SK-N-SH treated with all-trans-retinoic acid at 6 μM for 48 hours (cell line): ENCODE measurements around the gene CAPN13.

Experiments used
- CREB5 ChIP-seq: fragments of 250-450 bp; sonication (Bioruptor Pico); IDR thresholded peaks from 2 replicates; pipeline ENCODE4 v1.5.1; 2020; ENCODE audit warnings: low read depth, mild to moderate bottlenecking, moderate library complexity
- ISL1 ChIP-seq: fragments of 250-450 bp; sonication (Bioruptor Pico); IDR thresholded peaks from 2 replicates; pipeline ENCODE4 v2.1.2; 2022; ENCODE audit warnings: mild to moderate bottlenecking, moderate library complexity
- ZNF8 ChIP-seq: fragments of 450-650 bp; formaldehyde crosslinking; IDR thresholded peaks from 2 replicates; pipeline ENCODE4 v1.5.0; 2020; ENCODE audit warnings: mild to moderate bottlenecking, moderate library complexity
- TF ChIP-seq, protein P1 (sequence below): fragments of 250-450 bp; sonication (Bioruptor Pico); IDR thresholded peaks from 2 replicates; pipeline ENCODE4 v1.5.1; 2021; ENCODE audit warnings: mild to moderate bottlenecking, moderate library complexity

- TF ChIP-seq, protein P1, sequence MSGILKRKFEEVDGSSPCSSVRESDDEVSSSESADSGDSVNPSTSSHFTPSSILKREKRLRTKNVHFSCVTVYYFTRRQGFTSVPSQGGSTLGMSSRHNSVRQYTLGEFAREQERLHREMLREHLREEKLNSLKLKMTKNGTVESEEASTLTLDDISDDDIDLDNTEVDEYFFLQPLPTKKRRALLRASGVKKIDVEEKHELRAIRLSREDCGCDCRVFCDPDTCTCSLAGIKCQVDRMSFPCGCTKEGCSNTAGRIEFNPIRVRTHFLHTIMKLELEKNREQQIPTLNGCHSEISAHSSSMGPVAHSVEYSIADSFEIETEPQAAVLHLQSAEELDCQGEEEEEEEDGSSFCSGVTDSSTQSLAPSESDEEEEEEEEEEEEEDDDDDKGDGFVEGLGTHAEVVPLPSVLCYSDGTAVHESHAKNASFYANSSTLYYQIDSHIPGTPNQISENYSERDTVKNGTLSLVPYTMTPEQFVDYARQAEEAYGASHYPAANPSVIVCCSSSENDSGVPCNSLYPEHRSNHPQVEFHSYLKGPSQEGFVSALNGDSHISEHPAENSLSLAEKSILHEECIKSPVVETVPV (CRISPR knock-in tag), result no peak
- TF ChIP-seq ZNF8 (CRISPR knock-in tag) (no peak), ISL1 (CRISPR knock-in tag) (no peak), CREB5 (CRISPR knock-in tag) (no peak)
Measured at GRCh38 chr2:30780776-30781330, 26.4 kb downstream of the CAPN13 start.
